Kidney epithelial cell (primary cell): Measurements from ENCODE around the gene NALCN. TPM values are rescaled to one million over a fixed set of nuclear protein-coding genes. Genes with fewer than 3 reads are reported as not detected.

ENCODE experiments used
- DNase-seq: peaks from one replicate; pipeline ENCODE4 v3.0.0-alpha.2; 2010; ENCODE audit warnings: low read depth
- H3K27me3 ChIP-seq: 2 replicates; pipeline ENCODE4 v1.6.0; 2011; ENCODE audit warnings: low read length; ENCODE audit not compliant: control insufficient read depth, insufficient read depth
- H3K36me3 ChIP-seq: 2 replicates; pipeline ENCODE4 v1.5.1; 2011; ENCODE audit warnings: low read length; ENCODE audit not compliant: control insufficient read depth, insufficient read depth
- H3K4me3 ChIP-seq: 2 replicates; pipeline ENCODE4 v1.5.1; 2011; ENCODE audit warnings: low read depth, mild to moderate bottlenecking, control low read depth, low read length
- total RNA-seq: library from RNA; depleted of rRNA; stranded (reverse); fragments of >200 nt; gene quantifications from 2 replicates; pipeline ENCODE4 v1.2.3, GENCODE V29; 2015
- TF ChIP-seq, protein P1 (sequence below): IDR thresholded peaks from 2 replicates; pipeline ENCODE4 v1.5.1; 2011; ENCODE audit warnings: mild to moderate bottlenecking, moderate library complexity, low read length, control low read depth, inconsistent platforms; ENCODE audit not compliant: insufficient read depth, poor library complexity, severe bottlenecking

NALCN gene
- total RNA-seq, 1 donor from 2014 or later: 1.8 TPM

DNA sequence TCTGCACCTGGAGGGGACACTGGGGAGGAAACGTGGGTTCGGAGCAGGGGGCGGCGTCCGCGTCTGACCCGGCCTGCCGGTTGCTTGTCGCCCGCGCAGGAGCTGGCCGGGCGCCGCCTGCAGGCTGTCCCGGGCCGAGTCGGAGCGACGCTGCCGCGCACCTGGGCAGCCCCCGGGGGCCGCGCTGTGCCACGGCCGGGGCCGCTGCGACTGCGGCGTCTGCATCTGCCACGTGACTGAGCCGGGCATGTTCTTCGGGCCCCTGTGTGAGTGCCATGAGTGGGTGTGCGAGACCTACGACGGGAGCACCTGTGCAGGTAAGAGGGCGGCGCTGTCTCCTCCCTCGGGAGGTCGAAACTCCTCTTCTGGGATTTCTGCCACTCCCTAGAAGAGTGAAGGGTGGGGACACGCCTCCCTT, 37.5 kb upstream of the NALCN start:
- TF ChIP-seq, protein P1, sequence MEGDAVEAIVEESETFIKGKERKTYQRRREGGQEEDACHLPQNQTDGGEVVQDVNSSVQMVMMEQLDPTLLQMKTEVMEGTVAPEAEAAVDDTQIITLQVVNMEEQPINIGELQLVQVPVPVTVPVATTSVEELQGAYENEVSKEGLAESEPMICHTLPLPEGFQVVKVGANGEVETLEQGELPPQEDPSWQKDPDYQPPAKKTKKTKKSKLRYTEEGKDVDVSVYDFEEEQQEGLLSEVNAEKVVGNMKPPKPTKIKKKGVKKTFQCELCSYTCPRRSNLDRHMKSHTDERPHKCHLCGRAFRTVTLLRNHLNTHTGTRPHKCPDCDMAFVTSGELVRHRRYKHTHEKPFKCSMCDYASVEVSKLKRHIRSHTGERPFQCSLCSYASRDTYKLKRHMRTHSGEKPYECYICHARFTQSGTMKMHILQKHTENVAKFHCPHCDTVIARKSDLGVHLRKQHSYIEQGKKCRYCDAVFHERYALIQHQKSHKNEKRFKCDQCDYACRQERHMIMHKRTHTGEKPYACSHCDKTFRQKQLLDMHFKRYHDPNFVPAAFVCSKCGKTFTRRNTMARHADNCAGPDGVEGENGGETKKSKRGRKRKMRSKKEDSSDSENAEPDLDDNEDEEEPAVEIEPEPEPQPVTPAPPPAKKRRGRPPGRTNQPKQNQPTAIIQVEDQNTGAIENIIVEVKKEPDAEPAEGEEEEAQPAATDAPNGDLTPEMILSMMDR: no peak
- no peaks in the 10 kb centered on the region for H3K36me3 ChIP-seq
- H3K27me3 ChIP-seq: no peaks in the 10 kb centered on the region
- DNase-seq: no peak
- H3K4me3 ChIP-seq: peak overlapping the region; percentile 10

DNA sequence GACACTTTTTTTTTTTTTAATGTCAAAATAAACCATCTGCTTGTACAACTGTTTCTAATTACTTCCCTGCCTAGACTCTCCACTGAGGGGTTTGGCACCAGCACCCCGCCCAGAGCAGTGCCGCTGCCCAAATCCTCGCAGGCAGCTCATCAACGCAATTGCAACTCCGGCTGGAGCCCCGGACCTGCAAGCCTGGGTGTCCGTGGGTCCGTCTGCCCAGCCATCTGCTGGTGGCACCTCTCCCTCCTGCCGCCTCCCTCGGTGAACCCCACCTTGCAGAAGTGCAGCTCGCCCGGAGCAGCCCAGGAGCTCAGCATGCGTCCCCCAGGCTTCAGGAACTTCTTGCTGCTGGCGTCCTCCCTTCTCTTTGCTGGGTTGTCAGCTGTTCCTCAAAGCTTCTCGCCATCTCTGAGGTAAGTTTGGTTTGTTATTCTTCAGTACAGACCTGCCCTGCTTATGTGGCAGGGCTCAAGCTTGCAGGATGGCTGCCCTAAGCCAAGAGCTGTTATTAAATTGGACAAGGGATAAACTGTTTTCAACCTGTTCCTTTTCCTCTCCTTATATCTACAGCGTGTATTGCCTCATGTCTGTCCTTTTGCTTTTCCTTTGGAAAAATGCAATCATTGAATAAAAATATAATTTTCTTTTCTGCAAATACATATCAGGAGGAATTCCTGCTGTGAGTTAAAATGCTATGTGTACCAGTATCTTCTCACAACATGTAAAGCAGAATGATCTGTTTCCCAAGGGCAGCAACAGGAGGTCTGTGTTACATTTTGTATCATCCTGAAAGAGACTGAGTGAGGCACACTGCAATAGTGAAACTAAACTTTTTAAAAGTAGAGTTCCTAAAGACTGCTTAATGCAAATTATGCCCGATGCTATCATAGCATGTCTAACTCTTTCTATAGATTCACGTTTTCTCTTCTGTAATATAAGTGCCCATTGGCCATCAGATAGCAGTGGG, 36.5 kb upstream of the NALCN start, which contains the start of gene ITGBL1:
TSS of gene ITGBL1 (plus strand) at position 157 of the 967 bp plus-strand sequence. CDS start at position 316, 159 bp downstream.
- Histone ChIP-seq H3K27me3 (no peaks in the 10 kb centered on the region), H3K4me3 (peak within 1 kb of the TSS; percentile 10), H3K36me3 (no peaks in the 10 kb centered on the region)
- no peak for DNase-seq
- TF ChIP-seq, protein P1: no peak

DNA sequence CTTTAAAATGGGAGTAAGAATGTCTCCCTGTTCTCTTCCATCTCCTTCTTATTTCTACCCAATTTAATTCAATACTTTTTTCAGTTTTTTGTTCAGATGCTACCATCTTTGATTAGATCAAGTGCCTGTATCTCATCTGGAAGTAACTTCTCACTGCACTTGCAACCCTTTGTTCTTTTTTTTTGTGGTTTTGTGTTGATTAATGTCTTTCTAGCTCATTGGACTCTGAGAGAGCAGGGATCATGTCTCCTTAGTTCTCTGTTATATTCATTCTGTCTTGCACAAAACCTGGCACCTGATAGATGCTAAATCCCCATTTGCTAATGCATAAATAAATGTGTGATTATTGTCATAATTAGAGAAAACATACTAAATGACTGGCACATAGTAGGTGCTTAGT, 35.3 kb upstream of the NALCN start:
- Histone ChIP-seq H3K27me3 (no peaks in the 10 kb centered on the region), H3K4me3 (no peak overlapping the region), H3K36me3 (no peaks in the 10 kb centered on the region)
- TF ChIP-seq, protein P1: no peak
- DNase-seq: no peak

DNA sequence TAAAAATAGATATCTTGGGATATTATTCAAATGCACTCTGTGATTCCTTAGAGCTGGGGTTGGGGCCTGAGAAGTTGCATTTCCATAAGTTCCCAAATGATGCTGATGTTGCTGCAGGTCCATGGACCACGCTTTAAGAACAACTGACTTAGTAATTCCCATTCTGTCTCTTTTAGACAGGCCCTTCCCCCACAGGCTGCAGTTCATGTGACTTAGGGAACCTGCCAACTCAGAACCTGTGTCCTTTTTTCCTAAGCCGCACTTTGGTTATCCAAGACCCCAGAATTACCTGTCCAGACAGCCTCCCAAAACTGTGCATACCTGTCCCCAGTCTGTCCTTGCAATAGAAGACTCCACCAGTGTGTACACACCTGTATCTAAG, 34.4 kb upstream of the NALCN start:
- Histone ChIP-seq H3K4me3 (no peak overlapping the region), H3K36me3 (no peaks in the 10 kb centered on the region), H3K27me3 (no peaks in the 10 kb centered on the region)
- TF ChIP-seq, protein P1: no peak
- no peak for DNase-seq

DNA sequence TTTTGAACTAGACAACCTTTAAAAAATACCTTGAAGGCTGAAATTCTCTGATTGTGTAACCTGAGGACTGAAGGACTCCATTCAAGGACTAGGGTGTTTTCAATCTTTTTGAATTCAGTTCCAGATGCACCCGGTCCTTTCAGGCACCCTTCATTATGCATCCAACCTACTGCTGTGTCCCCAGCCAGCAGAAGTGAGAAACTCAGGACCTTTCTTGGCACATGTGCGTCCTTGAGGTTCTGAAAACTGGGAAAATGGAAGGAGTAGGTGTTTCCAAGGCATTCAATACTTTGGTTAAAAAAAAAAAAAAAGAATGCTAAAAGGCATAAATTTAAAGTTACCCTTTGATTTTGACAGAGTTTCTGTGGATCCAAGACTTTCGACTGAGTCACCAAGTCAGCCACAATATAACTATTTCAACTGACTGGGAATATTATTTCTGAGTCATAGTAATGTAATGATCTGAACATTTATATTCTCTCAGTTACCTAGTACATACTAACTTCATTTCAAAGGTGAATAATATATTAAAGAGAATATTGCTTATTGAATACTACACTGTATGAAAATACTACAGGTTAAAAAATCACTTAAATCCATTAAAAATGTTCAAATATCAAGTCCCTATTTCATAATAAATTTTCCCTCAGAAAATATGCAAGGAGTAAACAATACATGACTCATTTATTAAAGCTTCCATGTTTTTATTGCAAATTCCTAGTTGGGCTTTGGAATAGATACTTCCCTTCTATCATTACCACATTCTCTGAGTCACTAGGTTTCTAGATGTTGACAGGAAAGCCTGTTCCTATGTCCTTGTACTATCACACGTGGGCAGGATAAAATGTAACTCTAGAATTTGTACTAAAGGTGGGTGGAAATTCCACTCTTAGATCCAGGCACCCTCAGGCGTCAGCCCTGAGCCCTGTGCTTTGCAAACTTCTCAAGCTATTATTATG, 33.8 kb upstream of the NALCN start:
- peak; percentile 67 for DNase-seq
- TF ChIP-seq, protein P1: no peak
- no peaks in the 10 kb centered on the region for H3K36me3 ChIP-seq
- no peak overlapping the region for H3K4me3 ChIP-seq
- H3K27me3 ChIP-seq: no peaks in the 10 kb centered on the region
